ENCODE measurements around the gene SETD1A.

- TF ChIP-seq, protein P1, sequence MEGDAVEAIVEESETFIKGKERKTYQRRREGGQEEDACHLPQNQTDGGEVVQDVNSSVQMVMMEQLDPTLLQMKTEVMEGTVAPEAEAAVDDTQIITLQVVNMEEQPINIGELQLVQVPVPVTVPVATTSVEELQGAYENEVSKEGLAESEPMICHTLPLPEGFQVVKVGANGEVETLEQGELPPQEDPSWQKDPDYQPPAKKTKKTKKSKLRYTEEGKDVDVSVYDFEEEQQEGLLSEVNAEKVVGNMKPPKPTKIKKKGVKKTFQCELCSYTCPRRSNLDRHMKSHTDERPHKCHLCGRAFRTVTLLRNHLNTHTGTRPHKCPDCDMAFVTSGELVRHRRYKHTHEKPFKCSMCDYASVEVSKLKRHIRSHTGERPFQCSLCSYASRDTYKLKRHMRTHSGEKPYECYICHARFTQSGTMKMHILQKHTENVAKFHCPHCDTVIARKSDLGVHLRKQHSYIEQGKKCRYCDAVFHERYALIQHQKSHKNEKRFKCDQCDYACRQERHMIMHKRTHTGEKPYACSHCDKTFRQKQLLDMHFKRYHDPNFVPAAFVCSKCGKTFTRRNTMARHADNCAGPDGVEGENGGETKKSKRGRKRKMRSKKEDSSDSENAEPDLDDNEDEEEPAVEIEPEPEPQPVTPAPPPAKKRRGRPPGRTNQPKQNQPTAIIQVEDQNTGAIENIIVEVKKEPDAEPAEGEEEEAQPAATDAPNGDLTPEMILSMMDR (IDR thresholded peaks at IDR 0.05; ENCODE audit: low read depth, low read length) = peak; percentile 73
- TF ChIP-seq MYC (IDR thresholded peaks at IDR 0.05; ENCODE audit: low read depth, low read length) (no peak), POLR2A (IDR thresholded peaks at IDR 0.05; ENCODE audit: extremely low read depth, insufficient read length) (no peak)
These were observed 22.6 kb upstream of the SETD1A start for GRCh38 chr16:30934827-30935557.

Data from NB4 (cell line).